Heart left ventricle (tissue), 16 donors: ENCODE measurements around the gene PRODH2. TPM values are rescaled to one million over a fixed set of nuclear protein-coding genes. Genes with fewer than 3 reads are reported as not detected.

Source experiments
- ATAC-seq, 4 donors: fragments of 200-7000 bp; cut with Tn5 transposase; one replicate each; pipeline ENCODE4 v1.9.1; 2020 to 2022; ENCODE audit warnings: moderate library complexity in 4 of 4, mild to moderate bottlenecking in 3 of 4, moderate number of reproducible peaks in 1 of 4
- DNase-seq, 5 donors: peaks; one replicate each; pipeline ENCODE4 v3.0.0-alpha.2; 2020
- H3K27ac ChIP-seq, 12 donors: fragments of 200-600 bp; sonication (generic) in 4 of 12; one replicate each; pipeline versions ENCODE4 v1.5.0 to v1.8.0; 2016 to 2022; ENCODE audit warnings: mild to moderate bottlenecking in 2 of 12
- H3K27me3 ChIP-seq, 9 donors: fragments of 200-600 bp; sonication (generic) in 2 of 9; one replicate each; pipeline versions ENCODE4 v1.5.1 to v1.8.0; 2016 to 2022; ENCODE audit warnings: mild to moderate bottlenecking in 3 of 9
- H3K36me3 ChIP-seq, 9 donors: fragments of 200-600 bp; sonication (generic) in 2 of 9; one replicate each; pipeline versions ENCODE4 v1.5.0 to v1.8.0; 2018 to 2022; ENCODE audit warnings: mild to moderate bottlenecking in 2 of 9
- H3K4me1 ChIP-seq, 12 donors: fragments of 200-600 bp; sonication (generic) in 4 of 12; one replicate each; pipeline versions ENCODE4 v1.5.0 to v1.8.0; 2016 to 2022; ENCODE audit warnings: mild to moderate bottlenecking in 3 of 12
- H3K4me3 ChIP-seq, 12 donors: fragments of 200-600 bp; sonication (generic) in 4 of 12; one replicate each; pipeline versions ENCODE4 v1.5.0 to v1.8.0; 2017 to 2022; ENCODE audit warnings: mild to moderate bottlenecking in 9 of 12, moderate library complexity in 4 of 12
- H3K9me3 ChIP-seq, 12 donors: fragments of 200-600 bp; sonication (generic) in 4 of 12; one replicate each; pipeline versions ENCODE4 v1.5.0 to v1.8.0; 2016 to 2022; ENCODE audit warnings: mild to moderate bottlenecking in 1 of 12
- POLR2A ChIP-seq, 2 donors: fragments of 450-650 bp; IDR thresholded peaks; one replicate each; pipeline ENCODE4 v1.6.1; 2017; ENCODE audit warnings: antibody characterized with exemption in 2 of 2, mild to moderate bottlenecking in 2 of 2, moderate library complexity in 2 of 2
- WGBS, 4 donors: extraction: QIAGEN DNeasy Blood & Tissue Kit in 2 of 4; methylation state at CpG; one replicate each; pipeline versions ENCODE4 v1.1.5 to v1.1.7; 2013 to 2018; 5-methylcytosine and 5-hydroxymethylcytosine counted together
- intact Hi-C, 10 donors: fragments of 100-400 bp; cut with DNase I; formaldehyde crosslinking; loops; one replicate each; pipeline versions ENCODE4 v1.11.1 to v1.14.2; 2022
- polyA plus RNA-seq, 2 donors: library from polyadenylated mRNA; stranded (reverse); fragments of 200-250 nt; gene quantifications; one replicate each; pipeline ENCODE4 v1.2.3, GENCODE V29; 2013
- total RNA-seq, 9 donors: library from RNA; depleted of rRNA in 2 of 9; stranded (reverse); fragments of >200 nt in 2 of 9; fragmentation: NEBNext Ultra II Directional in 3 of 9; extraction: Animal tissue kit (Norgen Biotek cat#: 25700) in 3 of 9; gene quantifications; one replicate each; pipeline versions ENCODE4 v1.1.0 to v1.2.4, GENCODE V29; 2016 to 2023
- TF ChIP-seq, protein P1 (sequence below), 12 donors: fragments of 200-600 bp; sonication (generic) in 4 of 12; IDR thresholded peaks; one replicate each; pipeline versions ENCODE4 v1.5.0 to v1.8.0; 2018 to 2022; ENCODE audit warnings: antibody characterized with exemption in 12 of 12, mild to moderate bottlenecking in 5 of 12
- donor health status: ischemic (EF 13 %, LVEDD 7.1; RV severe dilation, severe dysfunction).
- donor health status: healthy with polysubstance abuse.
- donor health status: DM: no; HTN: yes; CAD: no.
- donor health status: DM: no; HTN: no; CAD: no.
- donor health status: ischemic (EF 25% LVEDD 6.9; RV normal size, moderate dysfunction).
- donor health status: ischemic (EF 25% LVEDD 5.7; RV mildly dilated, moderate dysfunction).
- donor health status: healthy.
- donor health status: DM: yes; HTN: yes; CAD: no.
- donor health status: ischemic (EF 35%, LVEDD 5.7; RV mildly dilated, moderate dysfunction).
- donor health status: nonischemic (EF 11% LVEDD 7.7; RV severe dilation, severe dysfunction).
- donor health status: DM: yes; HTN: yes; CAD: no.
- donor health status: PGD.
- donor health status: ischemic (EF 29% LVEDD 5.4; RV normal size, mild dysfunction).
- donor health status: nonischemic (EF 23%, LVEDD 6.1; RV moderate dilation, normal function).

PRODH2 gene
- total and polyA plus RNA-seq, 11 donors, result not detected

GRCh38 chr19:35852029-35852780, 39.6 kb upstream of the PRODH2 start, which contains the start of gene NPHS1:
NPHS1 (minus strand) TSS chr19:35852504; CDS start chr19:35851837, 667 bp downstream.
- no peaks in the 10 kb centered on the region for H3K9me3 ChIP-seq
- H3K27ac ChIP-seq, result no peak within 1 kb of the TSS
- ATAC-seq (no peak), DNase-seq (no peak)
- 42 to 52% (median 47%) methylated on average over 9 of the region's 9 CpGs for WGBS, 4 donors
- H3K36me3 ChIP-seq, result no peaks in the 10 kb centered on the region
- TF ChIP-seq, protein P1, sequence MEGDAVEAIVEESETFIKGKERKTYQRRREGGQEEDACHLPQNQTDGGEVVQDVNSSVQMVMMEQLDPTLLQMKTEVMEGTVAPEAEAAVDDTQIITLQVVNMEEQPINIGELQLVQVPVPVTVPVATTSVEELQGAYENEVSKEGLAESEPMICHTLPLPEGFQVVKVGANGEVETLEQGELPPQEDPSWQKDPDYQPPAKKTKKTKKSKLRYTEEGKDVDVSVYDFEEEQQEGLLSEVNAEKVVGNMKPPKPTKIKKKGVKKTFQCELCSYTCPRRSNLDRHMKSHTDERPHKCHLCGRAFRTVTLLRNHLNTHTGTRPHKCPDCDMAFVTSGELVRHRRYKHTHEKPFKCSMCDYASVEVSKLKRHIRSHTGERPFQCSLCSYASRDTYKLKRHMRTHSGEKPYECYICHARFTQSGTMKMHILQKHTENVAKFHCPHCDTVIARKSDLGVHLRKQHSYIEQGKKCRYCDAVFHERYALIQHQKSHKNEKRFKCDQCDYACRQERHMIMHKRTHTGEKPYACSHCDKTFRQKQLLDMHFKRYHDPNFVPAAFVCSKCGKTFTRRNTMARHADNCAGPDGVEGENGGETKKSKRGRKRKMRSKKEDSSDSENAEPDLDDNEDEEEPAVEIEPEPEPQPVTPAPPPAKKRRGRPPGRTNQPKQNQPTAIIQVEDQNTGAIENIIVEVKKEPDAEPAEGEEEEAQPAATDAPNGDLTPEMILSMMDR (IDR thresholded peaks at IDR 0.05), result no peak
- TF ChIP-seq POLR2A (IDR thresholded peaks at IDR 0.05), result no peak
- intact Hi-C loops, result no loop called here
- H3K4me3 ChIP-seq, result no peak within 1 kb of the TSS
- H3K27me3 ChIP-seq, result peaks cover 24 to 97% (median 63%) of the 10 kb centered on the region in 9 donors
- H3K4me1 ChIP-seq, result peaks cover 0 to 15% (median 11%) of the 10 kb centered on the region in 12 donors

- ATAC-seq (no peak), DNase-seq (no peak)
- Histone ChIP-seq H3K9me3 (no peaks in the 10 kb centered on the region), H3K27ac (no peak overlapping the region), H3K4me3 (no peak overlapping the region), H3K36me3 (no peaks in the 10 kb centered on the region), H3K4me1 (peaks cover 0 to 8% (median 5%) of the 10 kb centered on the region in 12 donors), H3K27me3 (peaks cover 24 to 95% (median 57%) of the 10 kb centered on the region in 9 donors)
- WGBS, 4 donors, result 44 to 52% (median 47%) methylated on average over 15 to 32 of the region's 32 CpGs
- TF ChIP-seq, protein P1 (IDR thresholded peaks at IDR 0.05), result no peak
- no peak for TF ChIP-seq POLR2A (IDR thresholded peaks at IDR 0.05)
- intact Hi-C loops, result no loop called here
Measured at GRCh38 chr19:35851213-35852028, 38.8 kb upstream of the PRODH2 start.

- no peak overlapping the region for H3K4me3 ChIP-seq
- H3K4me1 ChIP-seq, result peaks cover 0 to 17% (median 7%) of the 10 kb centered on the region in 12 donors
- no peaks in the 10 kb centered on the region for H3K36me3 ChIP-seq
- no peak for DNase-seq
- WGBS, 4 donors, result 89 to 91% (median 89%) methylated on average over 14 to 18 of the region's 18 CpGs
- TF ChIP-seq, protein P1 (IDR thresholded peaks at IDR 0.05), result no peak
- TF ChIP-seq POLR2A (IDR thresholded peaks at IDR 0.05), result no peak
- no peaks in the 10 kb centered on the region for H3K9me3 ChIP-seq
- no peak for ATAC-seq
- H3K27me3 ChIP-seq, result peaks cover 31 to 97% (median 68%) of the 10 kb centered on the region in 9 donors
- no peak overlapping the region for H3K27ac ChIP-seq
- intact Hi-C loops, result no loop called here
Measured at GRCh38 chr19:35848919-35849505, 36.4 kb upstream of the PRODH2 start.

GRCh38 chr19:35848486-35848885, 35.8 kb upstream of the PRODH2 start:
- intact Hi-C loops, result no loop called here
- no peak for ATAC-seq
- Histone ChIP-seq H3K27me3 (peaks cover 35 to 97% (median 74%) of the 10 kb centered on the region in 9 donors), H3K4me3 (no peak overlapping the region), H3K36me3 (no peaks in the 10 kb centered on the region), H3K4me1 (peaks cover 0 to 21% (median 7%) of the 10 kb centered on the region in 12 donors), H3K9me3 (no peaks in the 10 kb centered on the region), H3K27ac (no peak overlapping the region)
- DNase-seq, result no peak
- TF ChIP-seq POLR2A (IDR thresholded peaks at IDR 0.05), result no peak
- TF ChIP-seq, protein P1 (IDR thresholded peaks at IDR 0.05), result no peak
- 59 to 76% (median 72%) methylated on average over 3 to 8 of the region's 8 CpGs for WGBS, 4 donors
